NB4 (cell line): ENCODE data around the gene MAU2.

ENCODE experiments used
- DNase-seq: peaks from one replicate; pipeline ENCODE4 v3.0.0; 2010; ENCODE audit warnings: low read depth
- H3K4me3 ChIP-seq: one replicate; pipeline ENCODE4 v1.5.1; 2011; ENCODE audit warnings: mild to moderate bottlenecking, low read depth, low read length, moderate library complexity
- CTCF ChIP-seq: IDR thresholded peaks from one replicate; pipeline ENCODE4 v1.5.1; 2012; ENCODE audit warnings: low read depth, low read length
- MYC ChIP-seq: IDR thresholded peaks from 2 replicates; pipeline ENCODE4 v1.6.1; 2011; ENCODE audit warnings: low read depth, low read length
- POLR2A ChIP-seq: IDR thresholded peaks from 2 replicates; pipeline ENCODE4 v1.6.1; 2011; ENCODE audit warnings: mild to moderate bottlenecking; ENCODE audit not compliant: insufficient read length; ENCODE audit errors: extremely low read depth
- TF ChIP-seq, protein P1 (sequence below): IDR thresholded peaks from 2 replicates; pipeline ENCODE4 v1.6.1; 2011; ENCODE audit warnings: low read depth, low read length

Gene MAU2

DNA sequence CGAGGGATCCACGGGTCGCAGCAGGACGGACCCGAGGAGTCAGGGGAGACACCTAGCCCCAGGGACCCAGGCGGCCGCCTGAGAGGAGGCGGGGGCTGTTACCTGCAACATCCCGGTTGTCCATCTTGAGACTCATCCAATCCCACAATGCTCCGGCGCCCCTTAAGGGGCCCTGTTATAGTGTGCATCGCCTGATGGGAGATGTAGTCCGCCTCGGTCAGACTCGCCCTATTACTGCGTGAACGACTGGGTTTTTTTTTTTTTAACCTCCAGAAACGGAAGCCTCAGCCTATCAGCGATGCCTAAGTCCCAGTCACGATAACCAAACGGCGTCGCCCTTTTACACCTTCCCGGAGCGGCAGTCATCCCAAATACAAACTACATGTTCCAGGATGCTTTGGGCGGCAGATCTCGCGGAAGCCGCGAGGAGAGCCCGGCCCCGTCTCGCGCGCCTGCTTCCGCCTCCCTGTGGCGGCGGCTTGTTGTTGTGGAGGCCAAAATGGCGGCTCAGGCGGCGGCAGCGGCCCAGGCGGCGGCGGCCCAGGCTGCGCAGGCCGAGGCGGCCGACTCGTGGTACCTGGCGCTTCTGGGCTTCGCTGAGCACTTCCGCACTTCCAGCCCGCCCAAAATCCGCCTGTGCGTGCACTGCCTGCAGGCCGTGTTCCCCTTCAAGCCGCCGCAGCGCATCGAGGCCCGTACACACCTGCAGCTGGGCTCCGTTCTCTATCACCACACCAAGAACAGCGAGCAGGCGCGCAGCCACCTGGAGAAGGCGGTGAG is at the start of gene MAU2, which contains the start of gene SUGP1:
Gene MAU2 (plus strand): TSS at position 469 of the 780 bp plus-strand sequence. CDS start 31 bp downstream, at position 500.
Gene SUGP1 (minus strand): TSS at position 149 of the 780 bp plus-strand sequence. CDS start 13 bp downstream, at position 136.
- TF ChIP-seq CTCF (no peak), POLR2A (peak; percentile 80), MYC (peak; percentile 44)
- TF ChIP-seq, protein P1, sequence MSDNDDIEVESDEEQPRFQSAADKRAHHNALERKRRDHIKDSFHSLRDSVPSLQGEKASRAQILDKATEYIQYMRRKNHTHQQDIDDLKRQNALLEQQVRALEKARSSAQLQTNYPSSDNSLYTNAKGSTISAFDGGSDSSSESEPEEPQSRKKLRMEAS: peak; percentile 2; the same call in 1 of the 2 replicates
- DNase-seq: peak; percentile 94
- H3K4me3 ChIP-seq: peak within 1 kb of the TSS; percentile 97

GRCh38 chr19:19271828-19272599 is 48.6 kb upstream of the MAU2 start:
- H3K4me3 ChIP-seq: no peak overlapping the region
- DNase-seq: no peak
- no peak for TF ChIP-seq POLR2A

- no peak for DNase-seq
- TF ChIP-seq POLR2A: no peak
- TF ChIP-seq, protein P1: no peak
- no peak overlapping the region for H3K4me3 ChIP-seq
Measured at GRCh38 chr19:19274146-19274545, 46.5 kb upstream of the MAU2 start.

- TF ChIP-seq MYC (no peak), POLR2A (no peak), CTCF (no peak)
- TF ChIP-seq, protein P1: no peak
- no peak for DNase-seq
- no peak overlapping the region for H3K4me3 ChIP-seq
Measured at GRCh38 chr19:19274716-19275565, 45.7 kb upstream of the MAU2 start.

DNA sequence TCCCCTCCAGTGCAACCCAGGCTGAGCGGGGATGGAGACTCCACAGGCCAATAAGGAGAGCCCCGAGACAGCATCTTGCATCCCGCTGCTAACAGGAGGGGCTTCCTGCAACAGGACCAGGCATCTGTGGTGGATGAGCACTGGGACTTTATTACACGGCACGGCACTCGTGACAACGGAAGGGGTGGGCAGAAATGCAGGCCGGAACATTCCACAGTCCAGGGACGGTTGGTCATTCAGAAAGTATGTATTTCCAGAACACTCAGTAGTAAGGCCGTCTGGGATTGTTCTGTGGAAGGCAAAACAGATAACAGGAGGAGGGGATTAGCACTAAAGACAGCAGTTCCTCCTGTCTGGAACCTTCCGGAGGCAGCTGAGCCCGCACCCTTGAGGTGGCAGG is 44.2 kb upstream of the MAU2 start:
- DNase-seq: no peak
- no peak overlapping the region for H3K4me3 ChIP-seq
- no peak for TF ChIP-seq MYC
- TF ChIP-seq, protein P1: no peak
- TF ChIP-seq POLR2A: no peak
- TF ChIP-seq CTCF: no peak

DNA sequence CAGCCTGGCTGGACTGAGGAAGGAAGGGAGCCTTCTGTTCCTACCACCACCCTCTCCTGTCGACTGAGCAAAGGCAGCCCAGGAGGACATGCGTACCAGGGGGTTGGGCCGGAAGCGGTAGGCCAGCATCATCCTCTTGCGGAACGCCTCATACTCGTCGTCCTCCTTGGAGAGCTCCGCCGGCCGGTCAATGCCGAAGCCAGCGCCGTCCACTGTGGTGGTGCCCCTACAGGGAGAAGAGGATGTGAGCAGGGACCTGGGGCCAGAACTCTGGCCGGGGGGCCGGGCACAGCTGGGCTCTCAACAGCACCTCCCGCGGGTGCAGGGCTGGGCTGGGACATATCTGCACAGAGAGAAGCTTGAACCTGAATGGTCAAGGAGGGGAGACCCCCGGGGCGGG is 43.8 kb upstream of the MAU2 start:
- H3K4me3 ChIP-seq: no peak overlapping the region
- DNase-seq: no peak

More for the DNA sequence above, 43.8 kb upstream of the MAU2 start:
- TF ChIP-seq CTCF (no peak), MYC (no peak), POLR2A (no peak)
- TF ChIP-seq, protein P1: no peak
